ENCODE measurements around the gene DOCK7.
A peak's percentile ranks its signal among the peaks of the same experiment; 100 is the strongest.
"Not testable (repeated sequence)": the region's sequence is repeated elsewhere in the genome, so short reads cannot be mapped to it uniquely, and the experiment has no call there.

The DOCK7 gene

DNA sequence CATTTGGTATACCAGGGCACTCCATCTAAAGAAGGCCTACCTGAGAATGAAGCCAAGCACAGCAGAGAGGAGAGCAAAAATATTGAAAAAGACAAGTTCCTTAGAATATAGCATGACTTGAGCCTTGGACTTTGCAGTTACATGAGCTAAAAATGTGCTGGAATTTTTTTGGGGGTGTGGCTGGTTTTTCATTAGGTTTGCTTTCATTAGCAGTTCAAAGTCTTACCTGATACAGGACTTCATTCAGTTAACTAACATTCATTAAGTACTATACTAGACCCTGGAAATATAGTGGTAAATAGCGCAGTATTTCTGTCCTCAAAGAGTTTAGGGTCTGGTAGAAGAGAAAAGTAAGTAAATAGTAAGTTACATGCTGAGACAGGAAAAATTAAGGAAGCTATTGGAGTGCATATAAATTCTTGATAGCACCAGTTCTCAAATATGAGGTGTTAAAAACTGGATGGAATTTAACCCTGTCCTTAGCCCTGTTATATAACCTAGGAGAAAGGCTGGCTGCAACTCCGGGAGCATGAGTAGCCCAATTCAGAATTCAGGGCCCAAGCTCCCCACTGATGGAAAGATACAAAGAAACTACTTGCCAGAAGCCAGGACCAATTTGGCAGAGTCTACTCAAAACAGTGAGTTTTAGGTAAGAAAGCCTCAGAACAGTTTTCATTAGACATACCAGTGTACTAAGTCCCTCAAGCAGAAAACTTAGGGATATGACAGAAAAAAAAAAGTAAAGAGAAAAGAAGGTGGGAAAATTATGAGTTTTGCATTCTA is 3.1 kb upstream of the DOCK7 start:
- DNase-seq, result no peak

DNA sequence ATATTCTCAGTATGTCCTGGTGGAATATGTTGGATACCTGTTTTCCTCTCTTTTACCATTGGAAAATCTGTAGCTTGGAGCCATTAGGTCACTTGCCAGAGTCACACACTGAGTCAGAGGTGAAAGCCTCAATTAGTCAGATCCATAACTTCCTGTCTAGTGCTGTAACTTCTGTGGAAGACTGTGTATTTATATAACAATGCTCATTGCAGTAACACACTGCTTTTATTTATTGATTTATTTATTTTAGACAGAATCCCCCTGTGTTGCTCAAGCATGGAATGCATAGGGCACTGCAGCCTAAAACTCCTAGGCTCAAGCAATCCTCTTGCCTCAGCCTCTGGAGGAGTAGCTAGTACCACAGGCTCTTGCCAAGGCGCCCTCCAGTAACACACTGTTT is 1.3 kb upstream of the DOCK7 start:
- DNase-seq, result peak; percentile 54

DNA sequence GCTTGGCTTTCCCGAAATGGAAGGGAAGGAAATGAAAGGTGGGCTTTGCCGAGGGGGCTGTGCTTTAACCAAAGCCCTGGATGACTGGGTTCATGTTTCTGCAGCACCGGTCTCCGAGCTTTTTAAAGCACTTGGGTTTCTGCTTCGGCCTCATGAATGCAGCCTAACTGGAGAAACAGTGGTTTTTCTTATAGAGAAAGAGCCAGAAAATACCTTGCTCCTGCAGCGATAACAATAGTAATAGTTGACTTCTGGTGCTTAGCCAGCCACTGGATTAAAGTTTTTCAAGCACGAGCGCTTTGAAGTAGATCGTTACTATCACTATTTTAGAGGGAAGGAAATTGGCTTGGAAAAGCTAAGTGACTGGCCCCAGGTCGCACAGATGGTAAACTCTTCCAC is 500 bp upstream of the DOCK7 start:
- DNase-seq, result no peak

DNA sequence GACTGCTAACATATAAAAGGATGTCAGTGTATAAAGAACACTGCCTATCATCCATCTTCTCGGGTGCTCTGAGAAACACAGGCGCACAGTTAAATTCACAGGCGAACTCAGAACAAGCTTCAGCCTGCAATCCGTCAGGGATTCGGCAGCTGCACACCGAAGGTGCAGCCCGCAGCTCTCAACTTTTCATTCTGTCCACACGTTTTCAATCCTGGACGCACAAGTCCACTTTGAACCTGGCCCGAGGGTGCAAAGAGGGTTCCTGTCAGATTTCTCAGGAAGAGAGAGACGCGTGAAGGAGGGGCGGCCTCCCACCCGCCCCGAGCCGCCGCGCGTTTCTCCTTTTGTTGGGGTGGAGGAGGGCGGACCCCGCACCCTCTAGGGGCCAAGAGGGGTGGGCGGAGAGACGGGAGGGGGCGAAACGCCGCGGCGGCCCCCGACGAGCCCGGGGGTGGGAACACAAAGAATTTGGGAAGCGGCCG is 724 bp downstream of the DOCK7 start:
- peak; percentile 40 for DNase-seq

DNA sequence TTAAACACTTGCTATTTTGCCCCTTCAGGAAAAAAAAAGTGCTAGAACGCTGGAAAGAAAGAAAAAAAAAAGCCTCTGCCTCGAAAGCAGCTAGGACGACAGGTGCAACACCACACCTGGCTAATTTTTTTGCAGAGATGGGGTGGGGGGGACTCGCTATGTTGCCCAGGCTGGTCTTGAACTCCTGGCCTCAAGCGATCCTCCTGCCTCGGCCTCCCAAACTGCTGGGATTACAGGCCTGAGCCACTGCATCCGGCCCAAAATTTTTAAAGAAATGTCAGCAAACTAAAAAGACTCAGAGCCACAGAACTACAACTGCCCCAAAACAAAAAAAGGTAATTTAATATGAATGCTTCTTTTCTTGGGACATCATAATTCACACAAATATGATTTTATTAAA is 1.4 kb downstream of the DOCK7 start:
- no peak for DNase-seq

DNA sequence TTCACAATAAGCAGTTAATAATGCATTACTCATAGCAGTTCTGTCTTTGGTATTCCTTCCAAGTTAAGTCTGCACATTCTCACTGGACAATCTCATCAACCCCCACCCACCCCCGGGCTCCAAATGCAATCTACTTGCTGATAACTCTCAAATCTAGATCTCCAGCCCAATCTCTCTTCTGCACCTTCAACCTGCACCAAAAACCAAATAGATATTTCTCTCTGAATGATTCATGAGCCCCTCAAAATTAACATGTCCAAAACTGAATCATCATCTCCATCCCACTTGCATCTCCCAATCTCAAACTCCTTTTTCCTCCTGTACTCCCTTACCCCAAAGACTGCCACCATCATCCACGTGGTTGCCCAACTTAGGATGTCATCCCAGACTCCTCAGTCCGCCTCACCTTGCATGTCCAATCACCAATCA is 2.7 kb downstream of the DOCK7 start:
- peak; percentile 33 for DNase-seq

DNA sequence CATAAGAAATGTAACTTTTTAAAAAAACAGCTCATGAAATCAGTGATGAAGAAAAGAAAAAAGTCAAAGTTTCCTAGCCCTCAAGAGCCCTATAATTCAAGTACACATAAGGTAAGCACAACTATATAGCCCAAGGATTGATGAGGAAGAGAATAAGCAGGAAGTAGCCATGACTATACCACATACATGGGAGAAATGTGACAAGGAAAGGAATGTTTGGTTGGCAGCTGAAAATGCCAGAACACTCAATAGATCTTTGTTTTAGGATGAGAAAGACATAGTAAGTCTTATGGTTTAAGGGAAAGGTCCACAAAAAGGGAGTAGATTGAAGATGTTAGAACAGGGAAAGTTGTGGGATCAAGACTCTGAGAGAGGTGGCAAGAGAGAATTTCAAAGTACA is 5.7 kb downstream of the DOCK7 start:
- peak; percentile 40 for DNase-seq

DNA sequence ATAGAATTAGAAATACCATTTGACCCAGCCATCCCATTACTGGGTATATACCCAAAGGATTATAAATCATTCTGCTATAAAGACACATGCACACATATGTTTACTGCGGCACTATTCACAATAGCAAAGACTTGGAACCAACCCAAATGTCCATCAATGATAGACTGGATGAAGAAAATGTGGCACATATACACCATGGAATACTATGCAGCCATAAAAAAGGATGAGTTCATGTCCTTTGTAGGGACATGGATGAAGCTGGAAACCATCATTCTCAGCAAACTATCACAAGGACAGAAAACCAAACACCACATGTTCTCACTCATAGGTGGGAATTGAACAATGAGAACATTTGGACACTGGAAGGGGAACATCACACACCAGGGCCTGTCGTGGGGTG is 7.2 kb downstream of the DOCK7 start:
- not testable (repeated sequence) for DNase-seq

DNA sequence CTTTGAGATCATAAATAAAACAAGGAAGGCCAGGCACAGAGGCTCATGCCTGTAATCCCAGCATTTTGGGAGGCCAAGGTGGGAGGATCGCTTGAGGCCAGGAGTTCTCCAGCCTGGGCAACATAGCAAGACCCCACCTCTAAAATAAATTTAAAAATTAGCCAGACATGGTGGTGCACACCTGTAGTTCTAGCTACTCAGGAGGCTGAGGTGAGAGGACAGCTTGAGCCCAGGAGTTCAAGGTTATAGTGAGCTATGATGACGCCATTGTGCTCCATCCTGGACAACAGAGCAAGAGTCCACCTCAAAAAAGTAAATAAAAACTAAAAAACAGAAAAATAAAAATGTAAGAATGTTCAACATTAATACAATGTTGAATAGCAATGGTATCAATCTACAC is 10.4 kb downstream of the DOCK7 start:
- not testable (repeated sequence) for DNase-seq

DNA sequence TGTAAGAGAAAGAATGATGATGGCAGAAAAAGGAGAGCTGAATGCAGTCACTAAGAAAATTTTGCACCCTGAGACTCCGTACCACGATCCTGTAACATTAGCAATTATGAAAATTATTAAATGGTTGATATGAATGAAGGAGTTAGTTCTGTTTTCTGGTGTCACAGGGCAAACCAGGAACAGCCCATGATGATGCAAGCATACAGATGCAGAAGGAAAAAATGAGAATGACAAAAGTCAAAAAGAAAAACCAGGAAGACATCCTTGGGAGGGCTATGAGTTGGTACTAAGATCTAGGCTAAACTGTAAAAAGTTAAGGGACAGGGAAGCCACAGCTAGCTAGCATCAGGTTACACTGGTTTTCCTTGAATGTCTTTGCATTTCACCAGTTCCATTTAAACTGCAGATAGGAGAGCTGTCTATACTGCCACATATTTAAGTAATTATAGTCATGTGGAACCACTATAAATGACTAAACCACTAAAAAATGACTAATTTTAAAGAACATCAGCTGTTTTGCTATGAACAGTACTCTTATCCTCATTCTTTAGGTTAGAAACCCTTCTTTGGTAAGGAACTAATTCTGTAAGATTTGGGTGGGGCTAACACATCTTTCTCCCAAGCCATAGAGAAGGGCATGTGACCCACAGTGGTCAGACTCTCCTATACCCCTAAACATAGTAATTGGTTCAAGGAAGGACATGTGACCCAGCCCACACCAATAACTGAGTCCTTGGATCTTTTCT is 11.4 kb downstream of the DOCK7 start:
- DNase-seq, result peak; percentile 97

DNA sequence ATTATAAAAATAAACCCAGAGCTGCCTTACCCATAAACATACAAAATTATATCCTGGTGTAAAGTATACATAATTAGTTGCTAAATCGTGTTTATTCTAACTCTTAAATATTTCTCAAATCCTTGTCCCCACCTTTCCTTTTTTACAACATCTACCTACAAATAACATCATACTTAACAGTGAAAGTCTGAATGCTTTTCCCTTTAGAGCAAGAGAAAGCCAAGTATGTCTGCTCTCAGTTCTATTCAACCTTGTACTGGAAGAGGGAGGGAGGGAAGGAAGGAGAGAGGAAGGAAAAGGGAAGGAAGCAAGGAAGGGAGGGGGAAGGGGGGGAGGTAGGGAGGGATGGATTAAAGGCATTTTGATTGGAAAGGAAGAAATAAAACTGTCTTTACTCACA is 14.6 kb downstream of the DOCK7 start:
- DNase-seq, result no peak

DNA sequence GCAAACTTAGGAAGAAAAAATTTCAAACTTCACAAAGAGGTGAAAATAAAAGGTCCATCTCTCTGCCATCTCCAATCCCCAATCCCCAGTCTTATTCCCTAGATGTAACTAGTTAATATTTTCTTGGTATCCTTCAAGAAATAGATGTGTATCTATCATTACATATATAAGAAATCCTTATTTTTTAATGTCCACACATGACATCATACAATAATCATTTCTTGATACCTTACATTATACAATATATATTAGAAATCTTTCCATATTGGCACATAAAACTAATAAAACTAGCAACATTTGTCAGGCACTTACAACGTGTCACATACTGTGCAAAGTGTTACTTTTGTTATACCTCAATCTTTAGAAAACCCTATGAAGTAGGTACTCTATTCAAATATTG is 16.2 kb downstream of the DOCK7 start:
- no peak for DNase-seq

DNA sequence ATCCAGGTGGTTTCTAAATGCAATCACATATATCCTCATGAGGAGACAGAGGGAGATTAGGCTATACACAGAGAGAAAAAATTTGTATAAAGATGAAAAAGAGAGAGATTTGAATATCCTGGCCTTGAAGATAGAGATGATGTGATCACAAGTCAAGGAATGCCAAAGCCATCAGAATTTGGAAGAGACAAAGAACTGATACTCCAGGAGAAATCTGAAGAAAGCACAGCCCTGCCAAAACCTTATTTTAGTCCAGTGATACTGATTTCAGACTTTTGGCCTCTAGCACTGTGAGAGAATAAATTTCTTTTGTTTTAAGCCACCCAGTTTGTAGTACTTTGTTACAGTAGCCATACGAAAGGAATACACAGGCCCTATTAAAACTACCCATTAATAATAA is 33.4 kb downstream of the DOCK7 start:
- DNase-seq, result no peak

DNA sequence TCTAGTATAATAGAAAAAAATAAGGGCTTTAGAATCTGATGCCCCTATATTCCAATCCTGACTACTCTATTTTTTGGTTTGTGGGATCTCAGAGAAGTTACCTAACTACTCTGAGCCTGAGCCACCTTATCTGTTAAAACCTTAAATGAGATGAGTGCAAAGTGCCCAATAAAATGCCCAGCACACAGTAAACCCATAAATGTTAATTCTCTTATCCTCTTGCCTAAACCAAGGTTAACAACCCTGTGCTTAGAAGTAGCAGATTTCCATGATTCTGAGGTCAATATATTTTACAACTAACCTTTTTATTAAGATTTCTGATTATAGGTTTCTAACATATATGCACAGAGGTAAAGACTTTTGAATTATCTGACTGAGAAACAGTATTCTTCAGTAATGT is 35.8 kb downstream of the DOCK7 start:
- DNase-seq, result no peak

DNA sequence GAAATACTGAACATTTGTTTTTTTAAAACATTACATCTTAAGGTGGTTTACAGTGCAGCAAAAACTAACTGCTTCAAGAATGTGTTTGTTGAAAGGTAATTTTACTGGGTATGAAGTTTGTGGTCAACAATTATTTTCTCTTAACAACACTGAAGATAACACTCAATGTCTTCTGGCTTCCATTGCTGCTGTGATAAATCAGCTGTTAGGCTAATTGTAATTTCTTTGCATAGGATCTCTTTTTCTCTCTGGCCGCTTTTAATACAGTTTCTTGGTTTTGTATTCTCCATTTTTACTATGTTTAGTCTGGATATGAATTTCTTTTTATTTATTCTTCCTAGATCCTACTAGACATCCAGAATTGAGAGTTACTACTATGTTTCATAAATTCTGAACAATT is 44.9 kb downstream of the DOCK7 start:
- DNase-seq, result no peak

DNA sequence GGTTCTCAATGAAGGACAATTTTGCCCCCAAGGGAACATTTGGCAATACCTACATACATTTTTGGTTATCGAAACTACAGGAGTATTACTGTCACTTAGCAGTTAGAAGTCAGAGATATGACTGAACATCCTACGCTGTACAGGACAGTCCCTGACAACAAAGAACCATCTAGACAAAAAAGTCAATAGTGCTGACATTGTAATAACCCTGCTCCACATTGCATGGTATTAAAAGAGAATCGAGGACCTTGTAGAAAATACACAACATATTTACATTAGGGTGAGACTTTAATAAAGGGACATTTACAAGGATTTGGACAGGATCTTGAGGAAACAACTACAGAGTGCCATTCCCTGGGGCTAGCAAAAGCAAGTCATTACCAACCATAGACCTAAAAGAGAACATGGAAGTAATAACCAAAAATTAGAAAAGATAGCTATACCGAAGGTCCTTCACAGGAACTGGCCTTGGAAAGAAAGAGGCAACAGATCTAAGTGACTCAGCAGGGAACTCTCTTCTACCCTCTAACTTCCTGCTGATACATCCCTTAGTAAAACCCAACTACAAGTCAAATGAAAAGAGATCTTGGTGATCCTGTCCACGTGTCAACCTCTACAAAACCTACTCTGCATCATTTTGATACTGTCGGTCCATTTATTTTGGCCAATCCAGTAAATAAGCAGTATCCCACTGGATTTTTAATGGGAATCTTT is 50.6 kb downstream of the DOCK7 start:
- no peak for DNase-seq

DNA sequence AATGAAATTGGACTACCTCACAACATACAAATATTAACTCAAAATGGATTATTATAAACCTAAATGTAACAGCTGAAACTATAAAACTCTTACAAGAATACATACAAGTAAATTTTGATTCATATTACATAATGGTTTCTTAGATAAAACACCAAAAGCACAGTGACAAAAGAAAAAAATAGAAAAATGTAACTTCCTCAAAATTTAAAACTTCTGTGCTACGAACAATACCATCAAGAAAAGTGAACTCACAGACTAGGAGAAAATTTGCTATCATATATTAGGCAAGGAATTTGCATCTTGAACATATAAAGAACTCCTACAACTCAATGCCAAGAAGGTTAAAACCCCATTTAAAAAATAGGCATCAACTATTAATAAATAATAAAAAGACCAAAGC is 59.7 kb downstream of the DOCK7 start:
- DNase-seq, result no peak

DNA sequence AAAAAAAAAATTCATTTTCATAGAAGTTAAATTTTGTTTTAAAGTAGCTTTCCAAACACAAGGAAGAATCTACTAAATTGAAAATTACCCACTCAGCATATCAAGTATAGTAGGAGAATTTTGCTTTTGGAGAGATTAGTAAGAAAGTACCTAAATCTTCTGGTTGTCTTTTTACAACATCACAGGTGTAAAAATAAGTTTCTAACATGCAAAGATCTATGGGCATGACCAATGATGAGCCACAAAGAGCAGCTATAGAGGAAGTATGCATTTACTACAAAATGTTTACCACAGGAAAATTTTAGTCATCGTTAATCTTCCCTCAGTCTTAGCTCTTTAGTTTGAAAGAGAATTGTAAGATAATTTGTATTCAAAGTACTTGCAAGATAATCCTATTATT is 62.8 kb downstream of the DOCK7 start:
- DNase-seq, result no peak

DNA sequence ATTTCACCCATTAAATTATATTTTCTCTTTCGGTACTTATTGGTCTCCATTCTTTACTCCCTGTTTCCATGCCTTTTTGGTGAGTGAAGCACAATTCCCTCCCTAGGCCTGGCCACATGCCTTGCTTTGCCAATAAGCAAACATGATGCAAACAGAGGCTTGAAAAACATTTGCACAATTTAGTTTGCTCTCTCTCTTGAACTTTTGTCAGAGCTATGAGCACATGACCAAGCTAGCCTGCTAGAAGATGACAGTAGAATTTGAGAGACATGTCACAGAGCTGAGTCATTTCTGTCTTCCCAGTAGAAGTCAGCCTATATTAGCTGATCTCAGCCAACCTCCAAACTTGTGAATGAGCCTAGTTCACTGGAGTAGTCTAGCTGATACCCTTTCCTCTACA is 66.3 kb downstream of the DOCK7 start:
- peak; percentile 95 for DNase-seq

DNA sequence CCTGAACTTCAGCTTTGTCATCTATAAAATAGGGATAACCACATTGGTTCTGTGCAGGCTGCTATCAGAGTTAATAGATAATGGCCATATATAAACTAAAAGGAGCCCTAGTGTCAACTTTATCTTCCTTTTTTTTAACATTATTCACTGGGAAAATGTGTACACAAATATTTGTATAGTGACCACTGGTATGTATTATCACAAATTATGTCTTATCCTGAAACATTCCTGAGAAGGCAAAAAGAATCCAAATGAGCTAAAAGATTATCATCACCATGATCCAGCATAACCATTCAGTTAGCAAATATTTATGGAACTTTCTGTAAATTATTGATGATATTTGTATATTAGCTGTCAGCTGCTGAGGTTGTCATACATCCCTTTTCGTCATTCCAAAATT is 74.3 kb downstream of the DOCK7 start:
- DNase-seq, result peak; percentile 60

DNA sequence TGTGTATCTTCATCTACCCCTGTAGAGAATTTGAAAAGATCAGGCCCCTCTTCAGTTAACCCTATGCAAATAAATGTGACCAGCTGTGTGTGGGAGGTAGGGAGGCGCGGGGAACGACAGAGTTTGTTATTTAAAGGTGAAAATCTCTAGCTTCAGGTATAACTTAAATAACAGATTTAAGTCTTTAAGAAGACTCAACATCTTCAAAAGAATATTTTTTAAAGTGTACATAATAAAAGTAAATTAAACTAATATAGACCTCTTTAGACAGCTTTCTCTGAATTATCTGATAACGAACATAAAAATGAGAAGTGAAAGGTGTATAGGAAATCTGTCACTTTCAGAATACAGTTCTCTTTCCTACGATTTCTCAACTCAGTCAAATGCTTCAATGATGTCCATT is 74.9 kb downstream of the DOCK7 start:
- DNase-seq, result no peak

DNA sequence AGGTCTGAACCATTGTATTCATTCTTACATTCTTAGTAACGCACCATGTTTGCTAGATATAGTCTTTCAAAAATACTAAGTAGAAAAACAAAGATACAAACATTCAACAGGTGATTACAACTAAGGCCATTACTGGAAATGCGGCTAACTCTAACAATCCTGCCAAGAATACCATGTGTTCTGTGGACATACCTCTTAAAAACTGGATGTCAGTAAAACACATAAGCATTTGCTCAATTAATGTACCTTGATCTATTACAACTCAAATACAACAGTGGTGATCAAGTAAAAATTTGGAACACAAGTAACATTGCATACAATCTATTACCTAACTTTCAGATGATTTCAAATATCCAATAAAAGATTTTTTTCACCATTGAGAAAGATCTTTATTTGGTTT is 75.4 kb downstream of the DOCK7 start:
- no peak for DNase-seq

DNA sequence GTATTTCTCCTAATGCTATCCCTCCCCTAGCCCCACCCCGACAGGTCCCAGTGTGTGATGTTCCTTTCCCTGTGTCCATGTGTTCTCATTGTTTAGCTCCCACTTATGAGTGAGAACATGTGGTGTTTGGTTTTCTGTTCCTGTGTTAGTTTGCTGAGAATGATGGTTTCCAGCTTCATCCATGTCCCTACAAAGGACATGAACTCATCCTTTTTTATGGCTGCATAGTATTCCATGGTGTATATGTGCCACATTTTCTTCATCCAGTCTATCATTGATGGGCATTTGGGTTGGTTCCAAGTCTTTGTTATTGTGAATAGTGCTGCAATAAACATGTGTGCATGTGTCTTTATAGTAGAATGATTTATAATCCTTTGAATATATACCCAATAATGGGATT is 77.6 kb downstream of the DOCK7 start:
- DNase-seq, result not testable (repeated sequence)

DNA sequence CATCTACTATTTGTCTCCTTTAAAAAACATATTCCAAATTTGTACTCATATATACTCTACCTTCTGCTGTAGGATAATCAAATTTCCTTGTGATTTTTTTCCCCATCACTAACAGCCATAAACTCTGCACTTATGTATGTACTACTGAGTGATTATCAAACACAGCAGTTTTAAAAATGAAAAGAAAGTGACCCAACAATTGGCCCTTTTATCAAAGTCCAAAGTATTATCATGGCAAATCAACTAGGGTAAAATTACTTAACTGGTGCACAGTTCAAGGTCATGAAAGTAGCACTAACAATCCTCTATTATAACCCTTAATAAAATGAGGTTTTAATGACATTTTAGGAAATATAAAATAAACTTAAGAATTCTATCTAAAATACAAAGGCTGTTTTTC is 79.3 kb downstream of the DOCK7 start:
- DNase-seq, result no peak
